H1 (cell line): ENCODE measurements around the gene PPP1R2. TPM values are rescaled to one million over a fixed set of nuclear protein-coding genes. Genes with fewer than 3 reads are reported as not detected.

Experiments used
- CTCF ChIA-PET: fragments of 300-600 bp; sonication (Branson Sonifier 250); formaldehyde crosslinking; loops from one replicate; lab custom pipeline; 2021; ENCODE audit not compliant: partially characterized antibody; lab: Charles Lee
- POLR2A ChIA-PET: fragments of 300-600 bp; sonication (Branson Sonifier 250); formaldehyde crosslinking; loops from one replicate; lab custom pipeline; 2021; ENCODE audit warnings: inconsistent platforms; ENCODE audit not compliant: partially characterized antibody; lab: Charles Lee
- DNase-seq, 2 experiments: peaks; one replicate each; pipeline versions ENCODE4 v3.0.0 to v3.0.0-alpha.2; 2010 to 2022; ENCODE audit warnings: low spot score in 2 of 2, low read depth in 1 of 2, mixed read lengths in 1 of 2
- FAIRE-seq: peaks from 2 replicates; lab custom pipeline; 2011; peaks lifted over from hg19 to GRCh38; lab: Jason Lieb, UNC
- H2AFZ ChIP-seq: 2 replicates; pipeline ENCODE4 v1.8.1; 2012; ENCODE audit warnings: low read length, inconsistent platforms
- H2AK5ac ChIP-seq: 2 replicates; pipeline ENCODE4 v1.6.1; 2013; ENCODE audit warnings: low read depth, low read length
- H2BK120ac ChIP-seq: replicated peaks from 2 replicates; pipeline ENCODE3; 2013; ENCODE audit warnings: low read depth, low read length, inconsistent platforms
- H2BK12ac ChIP-seq: 2 replicates; pipeline ENCODE4 v1.6.1; 2013; ENCODE audit warnings: low read depth, low read length
- H2BK15ac ChIP-seq: 2 replicates; pipeline ENCODE4 v1.6.1; 2013; ENCODE audit warnings: low read length
- H2BK20ac ChIP-seq: 2 replicates; pipeline ENCODE4 v1.6.1; 2013; ENCODE audit warnings: low read length
- H2BK5ac ChIP-seq: 2 replicates; pipeline ENCODE4 v1.6.1; 2013; ENCODE audit warnings: low read depth, low read length
- H3K14ac ChIP-seq: 2 replicates; pipeline ENCODE4 v1.6.1; 2013; ENCODE audit warnings: inconsistent platforms; ENCODE audit not compliant: insufficient read length
- H3K18ac ChIP-seq: 2 replicates; pipeline ENCODE4 v1.6.1; 2013; ENCODE audit warnings: low read length; ENCODE audit errors: extremely low read depth
- H3K23ac ChIP-seq: 2 replicates; pipeline ENCODE4 v1.6.1; 2013; ENCODE audit warnings: inconsistent platforms; ENCODE audit not compliant: insufficient read length
- H3K23me2 ChIP-seq: 2 replicates; pipeline ENCODE4 v1.6.1; 2013; ENCODE audit warnings: low read depth, low read length
- H3K27ac ChIP-seq: 2 replicates; pipeline ENCODE4 v1.6.1; 2011; ENCODE audit warnings: low read depth, low read length, inconsistent platforms
- H3K27me3 ChIP-seq, 4 experiments: replicated peaks in 1 of 4; 1 replicate in 1 of 4; 2 replicates in 3 of 4; pipeline versions ENCODE4 v1.6.1 to v1.8.1; 2011 to 2013; ENCODE audit warnings: low read length in 3 of 4, mild to moderate bottlenecking in 3 of 4, inconsistent platforms in 2 of 4, mixed read lengths in 2 of 4, moderate library complexity in 1 of 4; ENCODE audit not compliant: control insufficient read depth in 3 of 4, insufficient read depth in 3 of 4; ENCODE audit errors: extremely low read depth in 1 of 4
- H3K36me3 ChIP-seq, 4 experiments: 2 replicates each; pipeline versions ENCODE4 v1.6.1 to v1.8.1; 2011 to 2013; ENCODE audit warnings: mild to moderate bottlenecking in 4 of 4, low read length in 3 of 4, moderate library complexity in 2 of 4, control low read depth in 1 of 4, inconsistent platforms in 1 of 4; ENCODE audit not compliant: insufficient read depth in 4 of 4, control insufficient read depth in 2 of 4
- H3K4ac ChIP-seq: replicated peaks from 2 replicates; pipeline ENCODE3; 2013; ENCODE audit warnings: low read length, low read depth, mixed read lengths, inconsistent platforms; ENCODE audit not compliant: insufficient read length
- H3K4me1 ChIP-seq, 4 experiments: replicated peaks in 1 of 4; 1 replicate in 1 of 4; 2 replicates in 3 of 4; pipeline versions ENCODE4 v1.6.1 to v1.8.1; 2011 to 2013; ENCODE audit warnings: low read length in 3 of 4, inconsistent platforms in 2 of 4, mixed read lengths in 1 of 4; ENCODE audit not compliant: insufficient read depth in 4 of 4, control insufficient read depth in 3 of 4
- H3K4me2 ChIP-seq, 2 experiments: 2 replicates each; pipeline versions ENCODE4 v1.6.1 to v1.8.1; 2011 to 2013; ENCODE audit warnings: low read depth in 2 of 2, low read length in 2 of 2, control low read depth in 1 of 2, inconsistent platforms in 1 of 2, mild to moderate bottlenecking in 1 of 2; ENCODE audit not compliant: insufficient read depth in 1 of 2
- H3K4me3 ChIP-seq, 4 experiments: fragments of 200-600, 300-600 bp in 1 of 4; sonication (generic), shearing (Covaris generic), sonication (Bioruptor Twin) in 1 of 4; 2 replicates each; pipeline versions ENCODE4 v1.5.1 to v1.8.1; 2011 to 2016; ENCODE audit warnings: low read length in 4 of 4, low read depth in 3 of 4, control low read depth in 2 of 4, inconsistent platforms in 2 of 4, mild to moderate bottlenecking in 2 of 4, mixed read lengths in 1 of 4, moderate library complexity in 1 of 4; ENCODE audit not compliant: insufficient read depth in 2 of 4; ENCODE audit errors: extremely low read depth in 1 of 4
- H3K56ac ChIP-seq: replicated peaks from 2 replicates; pipeline ENCODE3; 2013; ENCODE audit warnings: low read depth, mild to moderate bottlenecking, mixed read lengths, low read length, inconsistent platforms; ENCODE audit not compliant: insufficient read length
- H3K79me1 ChIP-seq: 2 replicates; pipeline ENCODE4 v1.6.1; 2013; ENCODE audit warnings: low read depth, low read length, control low read depth
- H3K79me2 ChIP-seq, 2 experiments: 2 replicates each; pipeline versions ENCODE4 v1.6.1 to v1.8.1; 2012 to 2013; ENCODE audit warnings: low read length in 2 of 2, mild to moderate bottlenecking in 2 of 2, inconsistent platforms in 1 of 2; ENCODE audit not compliant: insufficient read depth in 2 of 2, control insufficient read depth in 1 of 2
- H3K9ac ChIP-seq, 4 experiments: replicated peaks in 1 of 4; 1 replicate in 1 of 4; 2 replicates in 3 of 4; pipeline versions ENCODE4 v1.6.1 to v1.8.1; 2011 to 2013; ENCODE audit warnings: low read depth in 3 of 4, low read length in 3 of 4, control low read depth in 2 of 4, mild to moderate bottlenecking in 2 of 4, moderate library complexity in 2 of 4, inconsistent platforms in 1 of 4; ENCODE audit errors: extremely low read depth in 1 of 4
- H3K9me3 ChIP-seq, 2 experiments: 2 replicates each; pipeline versions ENCODE4 v1.6.1 to v1.8.1; 2012 to 2013; ENCODE audit warnings: mild to moderate bottlenecking in 2 of 2, moderate library complexity in 2 of 2, control low read depth in 1 of 2, inconsistent platforms in 1 of 2, low read depth in 1 of 2, low read length in 1 of 2, mixed read lengths in 1 of 2; ENCODE audit not compliant: insufficient read depth in 2 of 2
- H4K20me1 ChIP-seq, 2 experiments: replicated peaks in 1 of 2; 2 replicates each; pipeline versions ENCODE3 to v1.8.1; 2011 to 2013; ENCODE audit warnings: inconsistent platforms in 2 of 2, low read length in 2 of 2, mild to moderate bottlenecking in 1 of 2; ENCODE audit not compliant: insufficient read depth in 2 of 2, control insufficient read depth in 1 of 2
- H4K5ac ChIP-seq: 2 replicates; pipeline ENCODE4 v1.6.1; 2013; ENCODE audit warnings: low read length, low read depth, mixed read lengths, inconsistent platforms; ENCODE audit not compliant: insufficient read length
- H4K8ac ChIP-seq: 2 replicates; pipeline ENCODE4 v1.8.0; 2013; ENCODE audit warnings: mild to moderate bottlenecking, moderate library complexity, low read length, inconsistent platforms; ENCODE audit not compliant: insufficient read depth; ENCODE audit errors: extremely low read depth
- H4K91ac ChIP-seq: replicated peaks from 2 replicates; pipeline ENCODE3; 2013; ENCODE audit warnings: low read length, mixed read lengths, inconsistent platforms; ENCODE audit not compliant: insufficient read length
- ASH2L ChIP-seq: fragments of 200-600, 300-600 bp; sonication (generic); IDR thresholded peaks from one replicate; pipeline ENCODE4 v1.7.1; 2017; ENCODE audit warnings: low read length
- BCL11A ChIP-seq, 2 experiments: IDR thresholded peaks; one replicate each; pipeline ENCODE4 v1.6.1; 2011; ENCODE audit warnings: low read depth in 2 of 2, low read length in 2 of 2, mild to moderate bottlenecking in 2 of 2
- CREB1 ChIP-seq: IDR thresholded peaks from 2 replicates; pipeline ENCODE4 v1.6.1; 2012; ENCODE audit warnings: inconsistent platforms
- EGR1 ChIP-seq: IDR thresholded peaks from 2 replicates; pipeline ENCODE4 v1.6.1; 2011; ENCODE audit warnings: low read depth, low read length, borderline replicate concordance
- EP300 ChIP-seq, 2 experiments: IDR thresholded peaks; 1 replicate in 1 of 2; 2 replicates in 1 of 2; pipeline ENCODE4 v1.6.1; 2011 to 2012; ENCODE audit warnings: low read depth in 2 of 2, low read length in 2 of 2, mild to moderate bottlenecking in 2 of 2, borderline replicate concordance in 1 of 2, inconsistent platforms in 1 of 2, moderate library complexity in 1 of 2
- JUN ChIP-seq: IDR thresholded peaks from 2 replicates; pipeline ENCODE4 v1.6.1; 2011; ENCODE audit warnings: low read depth, mild to moderate bottlenecking, improper control_type of control experiment, low read length
- JUND ChIP-seq: IDR thresholded peaks from 2 replicates; pipeline ENCODE4 v1.6.1; 2011; ENCODE audit warnings: mild to moderate bottlenecking, improper control_type of control experiment, low read length
- KDM4A ChIP-seq: IDR thresholded peaks from one replicate; pipeline ENCODE4 v1.7.1; 2012; ENCODE audit warnings: low read depth, mild to moderate bottlenecking, moderate library complexity, low read length, inconsistent platforms; ENCODE audit not compliant: severe bottlenecking
- SUZ12 ChIP-seq: fragments of 200-600 bp; sonication (generic); IDR thresholded peaks from 2 replicates; pipeline ENCODE4 v1.6.1; 2012; ENCODE audit warnings: mild to moderate bottlenecking, inconsistent platforms, low read length, moderate library complexity, mixed read lengths
- TBP ChIP-seq: IDR thresholded peaks from 2 replicates; pipeline ENCODE4 v1.6.1; 2011; ENCODE audit warnings: low read depth, low read length, improper control_type of control experiment
- YY1 ChIP-seq: IDR thresholded peaks from 2 replicates; pipeline ENCODE4 v1.6.1; 2011; ENCODE audit warnings: low read depth, mild to moderate bottlenecking, low read length
- WGBS, 2 experiments: shearing (Covaris generic) in 1 of 2; methylation state at CpG; one replicate each; pipeline versions ENCODE4 v1.1.6 to v1.1.7; 2013 to 2015; ENCODE audit warnings: low lambda C conversion rate in 2 of 2, mixed read lengths in 2 of 2, inconsistent platforms in 1 of 2, low coverage in 1 of 2, missing lambda C conversion rate in 1 of 2; ENCODE audit not compliant: insufficient replicate concordance in 2 of 2, insufficient coverage in 1 of 2, insufficient read length in 1 of 2; ENCODE audit errors: extremely low coverage in 1 of 2, missing lambda C conversion rate in 1 of 2; 5-methylcytosine and 5-hydroxymethylcytosine counted together
- polyA plus RNA-seq, 7 experiments: library from polyadenylated mRNA; depleted of rRNA in 3 of 7; stranded (reverse) in 5 of 7; unstranded in 2 of 7; fragments of >200 nt in 5 of 7; fragments of 200-250 nt in 2 of 7; gene quantifications; 1 replicate in 5 of 7; 2 replicates in 1 of 7; 4 replicates in 1 of 7; pipeline versions ENCODE4 v1.2.1 to v1.2.3, GENCODE V29; 2011 to 2013; ENCODE audit warnings: missing spikeins in 2 of 7, mixed read lengths in 2 of 7
- total RNA-seq: library from RNA; stranded (reverse); fragmentation: NEBNext Ultra II Directional; extraction: Animal tissue kit (Norgen Biotek cat#: 25700); gene quantifications from 2 replicates; pipeline ENCODE4 v1.2.1, GENCODE V29; 2021

Gene PPP1R2
- total and polyA plus RNA-seq, 2 of the 8 experiments (the other 6 are each of a cell fraction or from before 2014, with no cell fraction given) = 14.0 to 26.5 TPM

GRCh38 chr3:195565716-195566115 is 22.6 kb upstream of the PPP1R2 start:
- no peak overlapping the region for H3K14ac ChIP-seq
- no peak overlapping the region for H2BK20ac ChIP-seq
- H2BK15ac ChIP-seq = 0 out of 2 replicates have a peak overlapping the region, but pooled peaks have one; percentile 76
- 88% methylated on average over 7 of the region's 7 CpGs; no CpG with 5 or more reads in 1 of the 2 experiments for WGBS, 2 experiments
- H3K23me2 ChIP-seq = no peaks in the 10 kb centered on the region
- no peak overlapping the region for H3K18ac ChIP-seq
- POLR2A ChIA-PET = interaction anchor here (1.1 kb wide), 1 partner anchor 9 kb away, joined by 3 read pairs; no protein-coding TSS in a partner anchor
- H4K5ac ChIP-seq = no peak overlapping the region
- H3K23ac ChIP-seq = no peak overlapping the region
- no peaks in the 10 kb centered on the region for H3K4me1 ChIP-seq
- peak overlapping the region; percentile 81; the same call in 1 of the 2 replicates for H2AFZ ChIP-seq
- CTCF ChIA-PET = interaction anchor here (0.7 to 2.6 kb wide), 3 partner anchors 10 to 16 kb away, joined by 4 to 9 read pairs (median 4); no protein-coding TSS in a partner anchor
- no peak overlapping the region for H4K91ac ChIP-seq
- no peak overlapping the region for H3K27ac ChIP-seq
- TF ChIP-seq BCL11A (IDR thresholded peaks at IDR 0.05; ENCODE audit: low read depth in 2 of 2, low read length in 2 of 2) = no peak
- no peak for TF ChIP-seq JUND
- TF ChIP-seq CREB1 = no peak
- TF ChIP-seq ASH2L = no peak
- TF ChIP-seq EP300 (IDR thresholded peaks at IDR 0.05; ENCODE audit: borderline replicate concordance in 1 of 2, low read depth in 2 of 2, low read length in 2 of 2) = no peak
- TF ChIP-seq KDM4A = no peak
- no peak for TF ChIP-seq EGR1
- no peak for TF ChIP-seq JUN
- TF ChIP-seq YY1 = no peak
- no peak for TF ChIP-seq SUZ12
- no peak for TF ChIP-seq TBP
- H3K9ac ChIP-seq = no peak overlapping the region
- no peak overlapping the region for H3K4ac ChIP-seq
- H2AK5ac ChIP-seq = no peak overlapping the region
- H3K4me2 ChIP-seq = no peak overlapping the region
- no peak overlapping the region for H2BK5ac ChIP-seq
- H3K27me3 ChIP-seq = no peaks in the 10 kb centered on the region
- H3K79me1 ChIP-seq = no peaks in the 10 kb centered on the region
- no peaks in the 10 kb centered on the region for H3K36me3 ChIP-seq
- H4K20me1 ChIP-seq = no peaks in the 10 kb centered on the region
- DNase-seq (no peak), FAIRE-seq (no peak)
- no peak overlapping the region for H2BK12ac ChIP-seq
- no peak overlapping the region for H2BK120ac ChIP-seq
- H3K79me2 ChIP-seq = no peaks in the 10 kb centered on the region
- H3K56ac ChIP-seq = no peak overlapping the region
- H3K9me3 ChIP-seq = no peaks in the 10 kb centered on the region
- no peak overlapping the region for H4K8ac ChIP-seq
- no peak overlapping the region for H3K4me3 ChIP-seq
